Activated CD4-positive, alpha-beta T cell treated with anti-CD3 and anti-CD28 coated beads, Interleukin-2, amount 50 U/mL, for 4 hours (primary cell): Measurements from ENCODE around the gene PDZRN4.
"Not testable (repeated sequence)": the region's sequence is repeated elsewhere in the genome, so short reads cannot be mapped to it uniquely, and the experiment has no call there.

ENCODE experiments used
- DNase-seq, 2 experiments: peaks; one replicate each; pipeline ENCODE4 v3.0.0-alpha.2; 2020

Gene PDZRN4

GRCh38 chr12:41577995-41578394 lies 389.9 kb downstream of the PDZRN4 start:
- no peak for DNase-seq

GRCh38 chr12:41585784-41586183 lies 397.7 kb downstream of the PDZRN4 start:
- DNase-seq, result no peak

DNA sequence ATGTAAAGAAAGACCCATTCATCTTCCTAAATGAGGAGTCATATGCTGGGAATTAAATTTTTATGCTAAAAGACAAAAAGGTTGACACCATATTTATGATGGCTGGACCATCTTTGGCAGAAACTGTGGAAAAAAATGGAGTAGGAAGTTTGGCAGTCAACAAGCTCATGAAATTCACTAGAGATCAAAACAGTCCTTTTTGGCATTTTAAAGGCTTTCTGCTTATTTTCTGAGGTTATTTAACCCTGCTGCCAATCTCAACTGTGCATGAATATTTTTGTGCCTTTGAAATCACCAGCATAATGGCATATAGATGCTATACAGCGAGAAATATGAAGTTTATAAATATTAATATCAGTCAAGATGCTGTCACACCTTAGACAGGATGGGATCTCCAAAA lies 399.5 kb downstream of the PDZRN4 start:
- DNase-seq, result no peak

DNA sequence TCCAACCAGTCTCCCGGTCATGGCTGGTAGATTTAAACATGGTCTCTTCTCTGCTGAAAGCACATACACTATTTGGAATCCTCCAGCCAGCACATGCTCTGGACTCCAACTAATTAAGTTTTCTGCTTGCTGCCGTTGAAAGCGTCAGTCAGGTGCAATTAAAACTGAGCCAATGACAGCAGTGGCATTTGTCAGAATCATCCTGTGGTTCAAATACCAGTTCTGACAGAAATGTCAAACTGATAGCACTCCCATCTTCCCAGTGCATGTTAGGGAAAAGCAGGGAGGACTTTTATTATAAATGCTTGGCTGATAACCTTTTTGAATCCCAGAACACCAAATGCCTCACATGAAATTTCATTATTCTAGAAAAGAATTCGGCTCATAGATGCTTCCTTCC lies 401.8 kb downstream of the PDZRN4 start:
- DNase-seq, result no peak

DNA sequence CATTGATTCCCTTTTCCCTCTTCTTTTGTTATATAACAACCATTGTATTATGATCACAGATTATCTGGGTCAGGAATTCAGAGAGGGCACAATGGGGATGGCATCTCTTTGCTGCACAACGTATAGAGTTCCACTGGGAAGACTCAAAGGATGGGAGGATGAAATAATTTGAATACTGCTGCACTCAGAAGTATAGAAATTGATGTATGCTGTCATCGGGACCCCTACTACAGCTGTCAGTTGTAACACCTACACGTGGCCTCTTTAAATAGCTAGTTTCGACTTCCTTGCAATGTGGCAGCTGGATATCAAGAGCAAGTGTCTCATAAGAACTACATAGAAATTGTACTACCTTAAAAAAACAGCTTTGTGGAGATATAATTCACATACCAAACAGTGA lies 408.1 kb downstream of the PDZRN4 start:
- no peak for DNase-seq

GRCh38 chr12:41604830-41605229 lies 416.7 kb downstream of the PDZRN4 start:
- no peak for DNase-seq

DNA sequence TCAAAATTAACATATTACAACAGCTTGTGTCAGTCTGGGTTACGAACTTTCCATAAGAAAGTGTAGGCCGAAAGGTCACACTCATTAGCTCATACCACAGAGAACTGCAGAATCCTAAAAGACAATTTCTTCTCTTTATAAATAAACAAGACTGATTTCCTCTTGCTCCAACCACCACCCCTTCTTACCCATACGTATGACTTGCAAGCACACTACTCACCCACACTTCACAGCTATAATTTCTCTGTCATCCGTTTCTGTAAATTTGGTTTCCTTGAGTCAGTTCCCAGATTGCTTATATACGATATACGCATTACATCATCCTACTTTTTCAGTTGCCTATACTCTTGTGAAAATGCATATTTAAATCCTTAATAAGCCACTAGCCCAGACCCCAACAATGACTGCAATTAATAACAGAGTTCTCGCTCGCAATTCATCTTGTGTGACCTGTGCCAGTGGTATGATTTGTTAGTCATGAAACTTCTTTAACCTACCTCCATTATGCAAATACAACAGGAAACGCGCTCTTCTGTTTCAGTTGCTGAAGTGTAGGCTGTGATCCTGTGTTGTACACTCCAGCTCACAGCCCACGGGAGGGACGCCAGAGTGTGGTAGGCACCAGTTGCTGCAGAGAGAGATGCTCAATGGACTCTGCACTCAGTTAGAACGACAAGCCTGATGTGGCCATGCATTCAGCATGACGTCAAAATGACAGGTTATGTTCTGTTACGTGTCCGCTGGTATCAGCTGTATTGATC lies 417.6 kb downstream of the PDZRN4 start:
- DNase-seq, result no peak

DNA sequence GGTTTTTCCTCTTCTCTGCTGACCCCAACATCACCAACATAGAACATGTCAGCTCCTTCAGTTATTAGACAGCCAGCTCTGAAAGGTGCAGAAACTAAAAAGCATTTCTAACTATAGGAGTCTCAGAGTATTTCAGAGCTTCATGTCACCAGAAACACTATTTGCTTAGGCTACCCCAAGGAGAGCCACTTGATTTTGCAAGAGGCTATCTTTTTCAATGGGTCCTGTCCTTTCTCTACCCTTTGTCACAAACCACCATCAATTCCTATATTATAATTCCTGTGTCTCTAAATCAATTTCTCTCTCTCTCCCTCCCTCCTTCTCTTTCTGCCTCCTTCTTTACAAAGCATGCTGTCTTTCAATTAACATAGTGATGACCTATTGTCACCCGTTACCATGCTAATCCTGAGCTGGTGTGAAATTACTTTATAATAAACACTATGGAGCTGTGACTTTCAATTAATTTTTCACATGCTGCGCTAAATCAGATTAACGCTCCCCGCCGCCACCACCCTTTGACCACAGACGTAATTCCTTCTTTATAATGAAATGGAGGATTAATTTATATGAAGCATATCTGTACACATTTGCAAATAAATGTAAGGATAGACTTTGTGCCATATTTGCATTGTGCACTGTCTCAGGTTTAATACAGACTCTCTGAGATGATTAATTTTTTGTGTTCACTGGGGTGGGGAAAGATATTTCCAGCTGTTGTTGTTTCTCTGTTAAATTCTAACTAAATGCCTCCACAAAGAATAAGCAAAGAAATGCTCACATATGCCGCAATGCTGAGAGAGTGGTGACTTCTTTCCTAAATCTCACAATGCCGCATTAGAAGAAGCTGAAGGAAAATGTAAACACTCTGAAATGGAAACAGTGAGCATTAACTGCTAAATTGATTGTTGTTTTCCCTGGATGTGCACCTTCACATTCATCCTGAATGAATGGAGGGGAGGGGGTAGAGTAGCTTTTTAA lies 418.6 kb downstream of the PDZRN4 start:
- DNase-seq, result no peak

- DNase-seq, result no peak
Measured at GRCh38 chr12:41612892-41613557, 424.9 kb downstream of the PDZRN4 start.

DNA sequence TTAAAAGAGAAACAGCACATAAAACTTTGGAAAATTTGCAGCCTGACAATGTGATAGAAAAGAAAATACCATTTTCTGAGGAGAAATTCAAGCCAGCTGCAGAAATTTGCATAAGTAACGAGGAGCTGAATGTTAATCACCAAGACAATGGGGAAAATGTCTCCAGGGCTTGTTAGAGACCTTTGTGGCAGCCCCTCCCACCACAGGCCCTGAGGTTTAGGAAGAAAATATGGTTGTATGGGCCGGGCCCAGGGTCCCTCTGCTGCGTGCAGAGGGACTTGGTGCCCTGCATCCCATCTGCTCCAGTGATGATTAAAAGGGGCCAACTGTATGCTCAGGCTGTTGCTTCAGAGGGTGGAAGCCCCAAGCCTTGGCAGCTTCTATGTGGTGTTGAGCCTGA lies 427.1 kb downstream of the PDZRN4 start:
- not testable (repeated sequence) for DNase-seq

GRCh38 chr12:41619705-41620104 lies 431.6 kb downstream of the PDZRN4 start:
- DNase-seq, result no peak

DNA sequence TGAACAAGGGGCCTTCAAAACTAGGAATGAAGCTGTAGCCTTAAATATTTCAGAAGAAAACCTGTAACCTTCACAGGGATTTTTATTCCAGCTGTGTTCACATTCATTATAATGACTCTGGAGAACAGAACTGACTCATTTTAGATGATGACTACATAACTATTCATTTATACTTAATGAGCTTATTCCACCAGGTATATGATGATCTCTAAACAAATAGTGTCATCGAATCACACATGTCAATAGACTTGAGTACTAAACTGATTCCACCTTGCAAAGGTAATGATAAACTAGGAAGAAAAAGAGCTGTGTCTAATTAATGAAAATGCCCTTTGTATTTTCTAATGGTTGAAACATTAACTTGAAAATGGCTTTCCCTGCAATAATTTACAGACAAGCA lies 433.2 kb downstream of the PDZRN4 start:
- DNase-seq, result no peak
